K562 (cell line): Measurements from ENCODE around the gene GMEB2. TPM values are rescaled to one million over a fixed set of nuclear protein-coding genes. Genes with fewer than 3 reads are reported as not detected.

Source experiments
- ATAC-seq: fragments of 200-7000 bp; cut with Tn5 transposase; 3 replicates; pipeline ENCODE4 v1.9.1; 2020; ENCODE audit warnings: moderate library complexity
- BruUV-seq: library from RNA; stranded (reverse); fragments of 400-500 nt; replicated peaks from 2 replicates; lab custom pipeline; 2021; lab: Mats Ljungman, UMichigan
- CTCF ChIA-PET: fragments of 300-600 bp; formaldehyde crosslinking; extraction: SDS; loops from one replicate; lab custom pipeline; 2021; ENCODE audit warnings: low intra/inter-chr PET ratio; lab: Yijun Ruan, JAX
- POLR2A ChIA-PET: fragments of 300-600, 350-650 bp; sonication (Branson Sonifier 250); formaldehyde crosslinking; extraction: SDS; loops from one replicate; lab custom pipeline; 2021; ENCODE audit warnings: antibody characterized with exemption, inconsistent platforms; lab: Yijun Ruan, JAX
- DNase-seq, 4 experiments: peaks; one replicate each; pipeline versions ENCODE4 v3.0.0 to v3.0.0-alpha.2; 2011 to 2018; ENCODE audit warnings: low spot score in 3 of 4, mixed read lengths in 3 of 4; ENCODE audit errors: extremely low read depth in 1 of 4
- FAIRE-seq: peaks from 2 replicates; lab custom pipeline; 2011; peaks lifted over from hg19 to GRCh38; lab: Jason Lieb, UNC
- H2AFZ ChIP-seq: 2 replicates; pipeline ENCODE4 v1.6.0; 2011; ENCODE audit warnings: low read depth, low read length, control low read depth, inconsistent platforms
- H3K27ac ChIP-seq: fragments of 200-600 bp; 3 replicates; pipeline ENCODE4 v1.8.0; 2011; ENCODE audit warnings: low read depth, mild to moderate bottlenecking, control low read depth, inconsistent platforms, low read length, moderate library complexity, mixed read lengths; ENCODE audit errors: extremely low read depth
- H3K27me3 ChIP-seq, 2 experiments: fragments of 300-600 bp in 1 of 2; 2 replicates in 1 of 2; 3 replicates in 1 of 2; pipeline versions ENCODE4 v1.6.0 to v1.8.0; 2011; ENCODE audit warnings: inconsistent platforms in 2 of 2, low read length in 2 of 2, mild to moderate bottlenecking in 1 of 2, mixed read lengths in 1 of 2, moderate library complexity in 1 of 2; ENCODE audit not compliant: control insufficient read depth in 2 of 2, insufficient read depth in 2 of 2
- H3K36me3 ChIP-seq: fragments of 300-600 bp; 3 replicates; pipeline ENCODE4 v1.8.0; 2011; ENCODE audit warnings: mild to moderate bottlenecking, low read length, inconsistent platforms; ENCODE audit not compliant: control insufficient read depth, insufficient read depth
- H3K4me1 ChIP-seq, 2 experiments: fragments of 200-600 bp in 1 of 2; replicated peaks in 1 of 2; 2 replicates in 1 of 2; 3 replicates in 1 of 2; pipeline versions ENCODE4 v1.5.1 to v1.8.0; 2011; ENCODE audit warnings: inconsistent platforms in 2 of 2, low read length in 2 of 2, mild to moderate bottlenecking in 1 of 2, mixed read lengths in 1 of 2, moderate library complexity in 1 of 2; ENCODE audit not compliant: control insufficient read depth in 2 of 2, insufficient read depth in 2 of 2
- H3K4me2 ChIP-seq: 2 replicates; pipeline ENCODE4 v1.6.1; 2011; ENCODE audit warnings: low read length, control low read depth, inconsistent platforms, mixed read lengths; ENCODE audit not compliant: insufficient read depth
- H3K4me3 ChIP-seq: fragments of 200-600 bp; sonication (generic), shearing (Covaris generic); 2 replicates; pipeline ENCODE4 v1.5.1; 2016; ENCODE audit warnings: control low read depth, inconsistent platforms
- H3K79me2 ChIP-seq: fragments of 200-600 bp; 3 replicates; pipeline ENCODE4 v1.8.0; 2011; ENCODE audit warnings: low read length, inconsistent platforms; ENCODE audit not compliant: control insufficient read depth, insufficient read depth
- H3K9ac ChIP-seq, 2 experiments: 2 replicates each; pipeline versions ENCODE4 v1.6.0 to v1.6.1; 2011; ENCODE audit warnings: low read depth in 2 of 2, low read length in 2 of 2, control low read depth in 1 of 2, inconsistent platforms in 1 of 2, mild to moderate bottlenecking in 1 of 2, mixed read lengths in 1 of 2; ENCODE audit not compliant: insufficient read depth in 1 of 2
- H3K9me1 ChIP-seq: one replicate; pipeline ENCODE4 v1.6.0; 2011; ENCODE audit warnings: inconsistent platforms, mild to moderate bottlenecking, low read length, moderate library complexity; ENCODE audit not compliant: control insufficient read depth, insufficient read depth
- H3K9me3 ChIP-seq: replicated peaks from 2 replicates; pipeline ENCODE4 v1.5.1; 2011; ENCODE audit warnings: low read depth, low read length, inconsistent platforms; ENCODE audit not compliant: control insufficient read depth, insufficient read depth
- H4K20me1 ChIP-seq: replicated peaks from 2 replicates; pipeline ENCODE4 v1.6.1; 2011; ENCODE audit warnings: low read length, inconsistent platforms, mixed read lengths; ENCODE audit not compliant: control insufficient read depth, insufficient read depth
- DDX20 ChIP-seq: fragments of 450-650 bp; IDR thresholded peaks from 2 replicates; pipeline ENCODE4 v1.6.1; 2016; ENCODE audit warnings: missing genetic modification characterization, low read depth, mild to moderate bottlenecking, missing compliant biosample characterization, moderate library complexity
- DNMT1 ChIP-seq: fragments of 450-650 bp; IDR thresholded peaks from 2 replicates; pipeline ENCODE4 v1.6.1; 2016; ENCODE audit warnings: antibody characterized with exemption, mild to moderate bottlenecking
- FOXP1 ChIP-seq: sonication (generic); formaldehyde crosslinking; IDR thresholded peaks from 2 replicates; pipeline ENCODE4 v1.8.0; 2022; ENCODE audit warnings: mild to moderate bottlenecking, missing genetic modification reagents
- GATAD2B ChIP-seq: fragments of 450-650 bp; IDR thresholded peaks from 2 replicates; pipeline ENCODE4 v1.6.1; 2017; ENCODE audit warnings: mild to moderate bottlenecking, borderline replicate concordance
- HNRNPL ChIP-seq: fragments of 200-400 bp; formaldehyde crosslinking; IDR thresholded peaks from 2 replicates; pipeline ENCODE4 v1.6.1; 2017; ENCODE audit warnings: low read depth, mild to moderate bottlenecking, low read length
- ILF3 ChIP-seq: fragments of 450-650 bp; IDR thresholded peaks from 2 replicates; pipeline ENCODE4 v1.6.1; 2018; ENCODE audit warnings: antibody characterized with exemption, mild to moderate bottlenecking, moderate library complexity, borderline replicate concordance
- LARP7 ChIP-seq: fragments of 450-650 bp; IDR thresholded peaks from 2 replicates; pipeline ENCODE4 v1.6.1; 2016
- MED1 ChIP-seq: sonication (generic); formaldehyde crosslinking; IDR thresholded peaks from 2 replicates; pipeline ENCODE4 v1.8.1; 2023; ENCODE audit warnings: missing genetic modification reagents, borderline replicate concordance
- POLR2G ChIP-seq: fragments of 200-400 bp; formaldehyde crosslinking; IDR thresholded peaks from 2 replicates; pipeline ENCODE4 v1.6.1; 2017; ENCODE audit warnings: low read depth, mild to moderate bottlenecking, antibody characterized with exemption, low read length, moderate library complexity
- RBFOX2 ChIP-seq: fragments of 200-400 bp; formaldehyde crosslinking; IDR thresholded peaks from 2 replicates; pipeline ENCODE4 v1.6.1; 2017; ENCODE audit warnings: low read depth, mild to moderate bottlenecking, low read length, moderate library complexity
- ZNF24 ChIP-seq: fragments of 450-650 bp; IDR thresholded peaks from 2 replicates; pipeline ENCODE4 v1.6.1; 2016
- WGBS: fragments of 100-300 bp; shearing (Covaris generic); methylation state at CpG from one replicate; pipeline ENCODE4 v1.1.6; 2016; ENCODE audit warnings: low coverage, mixed read lengths; ENCODE audit not compliant: insufficient coverage; ENCODE audit errors: missing lambda C conversion rate; 5-methylcytosine and 5-hydroxymethylcytosine counted together
- in situ Hi-C: fragments of 300-500 bp; cut with MboI; formaldehyde crosslinking; loops from 4 replicates; pipeline ENCODE4 v1.15.0; 2018; ENCODE audit warnings: inconsistent platforms, mixed read lengths
- intact Hi-C: fragments of 100-400 bp; cut with micrococcal nuclease; formaldehyde crosslinking; loops from 2 replicates; pipeline ENCODE4 v1.14.2; 2022
- polyA plus RNA-seq, 8 experiments: library from polyadenylated mRNA; depleted of rRNA in 4 of 8; stranded (reverse) in 5 of 8; unstranded in 3 of 8; fragments of >200 nt; fragmentation: Nextera tagmentation in 2 of 8; fragmentation: Illumina TruSeq in 1 of 8; extraction: Ambion mirVana in 2 of 8; extraction: Trizol in 1 of 8; gene quantifications; 2 replicates each; pipeline versions ENCODE4 v1.2.1 to v1.2.3, GENCODE V29; 2011 to 2014; ENCODE audit warnings: inconsistent platforms in 1 of 8, missing spikeins in 1 of 8
- total RNA-seq, 7 experiments: library from RNA; depleted of rRNA in 6 of 7; stranded (reverse); fragments of >200 nt in 6 of 7; fragmentation: Illumina TruSeq in 2 of 7; extraction: Trizol in 2 of 7; gene quantifications; 2 replicates each; pipeline versions ENCODE4 v1.2.1 to v1.2.3, GENCODE V29; 2011 to 2021; ENCODE audit warnings: low replicate concordance in 1 of 7
- TF ChIP-seq, protein P1 (sequence below), 3 experiments: IDR thresholded peaks in 2 of 3; conservative IDR thresholded peaks in 1 of 3; 2 replicates each; pipeline ENCODE4 v1.5.1; 2011 to 2012; ENCODE audit warnings: low read length in 3 of 3, mild to moderate bottlenecking in 3 of 3, control low read depth in 2 of 3, improper control_type of control experiment in 1 of 3, inconsistent platforms in 1 of 3, low read depth in 1 of 3, mixed read lengths in 1 of 3, moderate library complexity in 1 of 3; ENCODE audit not compliant: insufficient read depth in 2 of 3
- TF ChIP-seq, protein P2 (sequence below): fragments of 450-650 bp; formaldehyde crosslinking; IDR thresholded peaks from 2 replicates; pipeline ENCODE4 v1.4.0; 2022; ENCODE audit warnings: missing genetic modification characterization
- TF ChIP-seq, protein P3 (sequence below): sonication (generic); formaldehyde crosslinking; IDR thresholded peaks from 2 replicates; pipeline ENCODE4 v1.8.1; 2023; ENCODE audit warnings: mild to moderate bottlenecking, missing genetic modification reagents

Gene GMEB2
- total and polyA plus RNA-seq, 9 of the 15 experiments (the other 6 are each of a cell fraction or from before 2014, with no cell fraction given): 0.03 to 13.9 (median 6.3) TPM

DNA sequence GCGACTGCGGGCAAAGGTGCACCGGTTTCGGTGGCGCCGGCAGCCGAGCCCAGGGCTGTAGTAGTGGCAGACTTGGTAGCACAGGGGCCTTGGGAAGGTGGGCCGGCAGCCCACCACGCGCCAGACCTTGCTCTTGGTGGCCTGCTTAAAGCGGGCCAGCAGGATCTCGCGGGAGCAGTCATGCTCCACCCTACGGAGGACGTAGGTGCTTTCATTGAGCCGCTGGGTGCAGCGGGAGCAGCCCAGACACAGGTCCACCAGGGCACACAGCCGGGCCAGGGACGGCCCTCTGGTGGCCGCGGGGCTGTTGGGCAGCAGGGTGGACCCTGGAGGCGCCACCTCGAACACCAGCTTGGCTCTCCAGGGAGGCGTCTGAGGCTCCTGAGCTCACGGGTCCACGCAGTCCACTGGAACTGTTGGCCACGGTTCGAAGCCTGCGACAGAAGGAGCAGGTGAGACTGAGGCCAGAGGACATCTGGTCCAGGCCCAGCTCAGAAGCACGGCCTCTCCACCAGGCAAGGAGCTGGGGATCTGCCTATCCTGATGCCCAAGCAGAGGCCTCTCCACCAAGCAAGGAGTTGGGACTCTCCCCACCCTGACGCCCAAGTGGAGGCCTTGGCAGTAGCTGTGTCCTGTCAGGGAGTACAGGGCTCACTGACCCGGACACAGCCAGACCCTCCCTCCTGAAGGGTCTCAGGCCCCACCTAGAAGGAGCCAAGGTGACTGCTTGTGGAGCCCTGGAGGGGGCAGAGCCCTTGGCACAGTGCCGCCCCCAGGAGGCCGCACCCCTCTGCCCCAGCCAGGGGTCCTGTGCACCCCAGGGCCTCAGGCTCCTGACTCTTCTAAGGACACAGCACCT, 53.9 kb downstream of the GMEB2 start:
- Histone ChIP-seq H4K20me1 (peaks cover 3% of the 10 kb centered on the region; the same call in 1 of the 2 replicates), H3K9me3 (no peaks in the 10 kb centered on the region), H3K4me2 (peak overlapping the region; percentile 81), H3K9ac (peak overlapping the region; percentile 64 to 95; a peak in 3 of 4 replicates), H3K27ac (no peak overlapping the region; the same call in 2 of the 3 replicates), H3K9me1 (peaks cover 3% of the 10 kb centered on the region), H3K4me3 (peak overlapping the region; percentile 58), H3K79me2 (no peaks in the 10 kb centered on the region), H3K36me3 (no peaks in the 10 kb centered on the region), H3K4me1 (peaks cover 4 to 68% of the 10 kb centered on the region in 2 experiments; a peak in 4 of 5 replicates), H2AFZ (no peak overlapping the region), H3K27me3 (no peaks in the 10 kb centered on the region)
- ChIA-PET POLR2A (interaction anchor here (0.6 to 1.2 kb wide), 2 partner anchors 8 to 16 kb away, joined by 3 read pairs; no protein-coding TSS in a partner anchor), CTCF (no interaction called here)
- ATAC-seq (peak; percentile 4; the same call in 1 of the 3 replicates), DNase-seq (peak in 2 of 4 experiments; percentile 34 to 49), FAIRE-seq (no peak)
- no TSS peak for BruUV-seq
- WGBS: 80% methylated on average over 31 of the region's 34 CpGs
- intact Hi-C loops: no loop called here
- in situ Hi-C loops: no loop called here
- TF ChIP-seq ILF3 (no peak), FOXP1 (CRISPR knock-in tag) (no peak), MED1 (CRISPR knock-in tag) (0 out of 2 replicates have a peak, but pooled peaks have one; percentile 26), DNMT1 (no peak), HNRNPL (peak; percentile 36; the same call in 1 of the 2 replicates), LARP7 (no peak), RBFOX2 (peak; percentile 61), GATAD2B (no peak), ZNF24 (no peak), POLR2G (peak; percentile 48), DDX20 (tag) (no peak)
- TF ChIP-seq, protein P1, sequence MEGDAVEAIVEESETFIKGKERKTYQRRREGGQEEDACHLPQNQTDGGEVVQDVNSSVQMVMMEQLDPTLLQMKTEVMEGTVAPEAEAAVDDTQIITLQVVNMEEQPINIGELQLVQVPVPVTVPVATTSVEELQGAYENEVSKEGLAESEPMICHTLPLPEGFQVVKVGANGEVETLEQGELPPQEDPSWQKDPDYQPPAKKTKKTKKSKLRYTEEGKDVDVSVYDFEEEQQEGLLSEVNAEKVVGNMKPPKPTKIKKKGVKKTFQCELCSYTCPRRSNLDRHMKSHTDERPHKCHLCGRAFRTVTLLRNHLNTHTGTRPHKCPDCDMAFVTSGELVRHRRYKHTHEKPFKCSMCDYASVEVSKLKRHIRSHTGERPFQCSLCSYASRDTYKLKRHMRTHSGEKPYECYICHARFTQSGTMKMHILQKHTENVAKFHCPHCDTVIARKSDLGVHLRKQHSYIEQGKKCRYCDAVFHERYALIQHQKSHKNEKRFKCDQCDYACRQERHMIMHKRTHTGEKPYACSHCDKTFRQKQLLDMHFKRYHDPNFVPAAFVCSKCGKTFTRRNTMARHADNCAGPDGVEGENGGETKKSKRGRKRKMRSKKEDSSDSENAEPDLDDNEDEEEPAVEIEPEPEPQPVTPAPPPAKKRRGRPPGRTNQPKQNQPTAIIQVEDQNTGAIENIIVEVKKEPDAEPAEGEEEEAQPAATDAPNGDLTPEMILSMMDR (IDR thresholded peaks at IDR 0.05 in 2 of 3, conservative IDR thresholded peaks at IDR 0.05 in 1 of 3; ENCODE audit: insufficient read depth in 2 of 3, low read depth in 1 of 3, low read length in 3 of 3): peak in 1 of 3 experiments; percentile 45; a peak in 2 of 6 replicates
- TF ChIP-seq, protein P2, sequence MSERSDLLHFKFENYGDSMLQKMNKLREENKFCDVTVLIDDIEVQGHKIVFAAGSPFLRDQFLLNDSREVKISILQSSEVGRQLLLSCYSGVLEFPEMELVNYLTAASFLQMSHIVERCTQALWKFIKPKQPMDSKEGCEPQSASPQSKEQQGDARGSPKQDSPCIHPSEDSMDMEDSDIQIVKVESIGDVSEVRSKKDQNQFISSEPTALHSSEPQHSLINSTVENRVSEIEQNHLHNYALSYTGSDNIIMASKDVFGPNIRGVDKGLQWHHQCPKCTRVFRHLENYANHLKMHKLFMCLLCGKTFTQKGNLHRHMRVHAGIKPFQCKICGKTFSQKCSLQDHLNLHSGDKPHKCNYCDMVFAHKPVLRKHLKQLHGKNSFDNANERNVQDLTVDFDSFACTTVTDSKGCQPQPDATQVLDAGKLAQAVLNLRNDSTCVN (CRISPR knock-in tag): no peak
- TF ChIP-seq, protein P3, sequence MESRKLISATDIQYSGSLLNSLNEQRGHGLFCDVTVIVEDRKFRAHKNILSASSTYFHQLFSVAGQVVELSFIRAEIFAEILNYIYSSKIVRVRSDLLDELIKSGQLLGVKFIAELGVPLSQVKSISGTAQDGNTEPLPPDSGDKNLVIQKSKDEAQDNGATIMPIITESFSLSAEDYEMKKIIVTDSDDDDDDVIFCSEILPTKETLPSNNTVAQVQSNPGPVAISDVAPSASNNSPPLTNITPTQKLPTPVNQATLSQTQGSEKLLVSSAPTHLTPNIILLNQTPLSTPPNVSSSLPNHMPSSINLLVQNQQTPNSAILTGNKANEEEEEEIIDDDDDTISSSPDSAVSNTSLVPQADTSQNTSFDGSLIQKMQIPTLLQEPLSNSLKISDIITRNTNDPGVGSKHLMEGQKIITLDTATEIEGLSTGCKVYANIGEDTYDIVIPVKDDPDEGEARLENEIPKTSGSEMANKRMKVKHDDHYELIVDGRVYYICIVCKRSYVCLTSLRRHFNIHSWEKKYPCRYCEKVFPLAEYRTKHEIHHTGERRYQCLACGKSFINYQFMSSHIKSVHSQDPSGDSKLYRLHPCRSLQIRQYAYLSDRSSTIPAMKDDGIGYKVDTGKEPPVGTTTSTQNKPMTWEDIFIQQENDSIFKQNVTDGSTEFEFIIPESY: peak; percentile 100
